GM21825 (cell line): ENCODE results near the gene STK32A.

Source experiments
- ATAC-seq: cut with Tn5 transposase; IDR thresholded peaks from one replicate; pipeline ENCODE4 v1.9.1; 2021; ENCODE audit warnings: mild to moderate bottlenecking, moderate library complexity; ENCODE audit not compliant: unreplicated experiment

STK32A gene

DNA sequence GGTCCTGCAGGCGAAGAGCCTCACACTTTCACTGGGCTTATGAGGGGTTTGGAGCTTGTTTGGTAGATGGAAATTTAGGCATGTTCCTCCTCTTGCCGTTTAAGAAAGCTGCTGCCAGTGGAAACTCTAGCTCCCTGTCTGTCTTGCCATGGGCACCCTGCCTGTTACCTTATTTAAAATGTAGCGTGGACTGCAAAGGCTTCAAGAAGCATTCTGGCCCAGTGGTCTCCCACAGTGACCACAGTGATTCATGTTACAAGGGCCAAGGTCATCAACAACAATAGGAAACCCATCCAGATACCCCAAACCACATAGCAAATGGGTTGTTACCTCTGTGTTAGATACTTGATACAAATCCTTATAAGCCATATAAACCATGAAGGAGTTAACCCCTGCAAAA, 178.4 kb downstream of the STK32A start:
- ATAC-seq = no peak

DNA sequence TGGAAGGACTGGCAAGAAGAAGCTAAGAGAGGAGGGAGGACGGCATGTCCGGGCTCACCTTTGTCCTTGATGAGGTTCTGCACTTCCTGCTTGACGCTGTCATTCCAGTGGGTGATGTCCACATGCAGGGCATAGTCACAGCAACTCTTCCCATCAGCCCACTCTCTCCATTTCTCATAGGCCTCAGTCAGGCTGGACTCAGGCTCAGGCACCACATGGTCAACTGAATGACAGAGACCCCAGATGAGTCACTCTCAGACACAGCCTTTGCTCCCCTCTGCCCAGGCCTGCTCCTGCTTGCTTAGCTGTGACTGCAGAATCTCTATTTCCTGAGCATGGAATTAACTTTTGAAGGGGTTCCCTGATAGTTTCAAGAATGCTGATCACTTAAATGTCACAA, 180.8 kb downstream of the STK32A start:
- ATAC-seq = no peak

DNA sequence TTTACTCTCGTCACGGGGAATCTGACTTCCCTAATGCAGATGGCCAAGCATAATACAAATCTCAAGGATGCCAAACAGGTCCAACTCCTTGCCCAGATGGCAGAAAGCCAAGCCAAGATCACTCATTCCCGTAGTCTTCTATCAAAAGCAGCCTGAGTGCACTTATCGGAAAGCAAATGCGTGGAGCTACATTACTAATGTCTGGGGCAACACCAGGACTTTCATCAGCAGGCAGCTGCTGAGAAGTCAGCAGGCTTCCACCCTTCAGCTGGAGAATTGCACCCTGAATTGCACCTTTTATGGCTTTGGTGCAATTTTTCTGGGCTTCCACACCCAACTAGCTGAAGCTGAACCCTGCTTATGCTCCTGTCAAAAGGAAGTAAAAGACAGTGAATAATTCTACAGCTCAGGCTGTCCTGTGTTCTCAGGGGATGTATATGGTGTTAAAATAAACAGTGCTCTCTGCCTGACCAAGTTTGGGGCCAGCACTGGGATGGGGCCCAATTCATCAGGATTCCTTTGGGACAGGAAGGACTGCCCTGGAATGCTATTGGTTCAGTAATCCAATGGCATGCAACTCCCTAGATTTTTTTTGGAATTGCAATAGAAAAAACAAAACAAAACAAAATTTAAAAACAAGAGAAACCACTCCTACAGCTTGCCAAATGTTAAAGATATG, 182.4 kb downstream of the STK32A start:
- ATAC-seq = no peak

DNA sequence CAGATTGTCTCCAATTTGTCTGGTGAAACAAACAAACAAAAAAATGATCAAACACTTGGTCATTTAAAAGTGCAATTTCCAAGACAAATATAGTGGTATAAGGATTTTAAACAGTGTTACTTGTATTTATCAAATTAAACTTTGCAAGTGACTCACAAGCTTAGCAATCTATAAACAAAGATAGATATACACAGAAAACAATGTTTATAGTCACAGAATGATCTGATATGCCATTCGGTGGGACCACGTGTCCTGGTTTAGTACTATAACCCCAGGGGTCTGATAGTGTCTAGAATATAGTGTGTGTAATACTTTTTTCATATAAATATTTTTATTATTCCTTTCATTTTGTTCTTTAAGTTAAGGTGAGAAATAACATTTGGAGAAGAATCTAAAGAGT, 183.8 kb downstream of the STK32A start:
- no peak for ATAC-seq

DNA sequence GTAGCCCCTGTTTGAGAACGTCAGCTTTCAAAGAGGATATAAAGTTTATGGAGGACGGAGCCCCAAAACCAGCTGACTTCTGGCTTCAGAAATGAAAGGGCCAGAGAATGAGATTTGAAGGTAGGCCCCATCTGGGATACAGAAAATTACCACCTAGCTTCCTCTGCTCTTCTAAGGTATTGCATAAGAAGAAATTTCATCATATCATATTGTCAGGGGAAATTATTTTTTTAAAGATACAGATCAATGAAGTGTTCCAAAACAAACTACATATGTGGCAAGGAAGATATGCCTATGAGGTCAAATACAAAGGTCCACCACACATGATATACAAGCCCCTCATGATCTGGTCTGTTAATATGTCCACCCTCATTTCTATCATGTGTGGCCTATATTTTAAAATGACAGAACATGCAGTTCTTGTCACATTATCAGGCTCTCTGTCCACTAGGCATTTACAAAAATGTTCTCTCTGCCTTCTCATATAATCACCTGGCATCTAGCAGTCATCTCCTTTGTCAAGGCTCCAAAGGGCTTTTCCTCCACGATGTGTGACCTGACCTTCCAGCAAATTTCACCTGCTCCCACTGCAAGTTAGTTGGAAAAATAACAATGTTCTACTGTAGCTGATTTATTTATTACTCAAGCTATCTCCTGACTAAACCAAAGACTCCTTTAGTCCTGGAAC, 192.0 kb downstream of the STK32A start:
- no peak for ATAC-seq

DNA sequence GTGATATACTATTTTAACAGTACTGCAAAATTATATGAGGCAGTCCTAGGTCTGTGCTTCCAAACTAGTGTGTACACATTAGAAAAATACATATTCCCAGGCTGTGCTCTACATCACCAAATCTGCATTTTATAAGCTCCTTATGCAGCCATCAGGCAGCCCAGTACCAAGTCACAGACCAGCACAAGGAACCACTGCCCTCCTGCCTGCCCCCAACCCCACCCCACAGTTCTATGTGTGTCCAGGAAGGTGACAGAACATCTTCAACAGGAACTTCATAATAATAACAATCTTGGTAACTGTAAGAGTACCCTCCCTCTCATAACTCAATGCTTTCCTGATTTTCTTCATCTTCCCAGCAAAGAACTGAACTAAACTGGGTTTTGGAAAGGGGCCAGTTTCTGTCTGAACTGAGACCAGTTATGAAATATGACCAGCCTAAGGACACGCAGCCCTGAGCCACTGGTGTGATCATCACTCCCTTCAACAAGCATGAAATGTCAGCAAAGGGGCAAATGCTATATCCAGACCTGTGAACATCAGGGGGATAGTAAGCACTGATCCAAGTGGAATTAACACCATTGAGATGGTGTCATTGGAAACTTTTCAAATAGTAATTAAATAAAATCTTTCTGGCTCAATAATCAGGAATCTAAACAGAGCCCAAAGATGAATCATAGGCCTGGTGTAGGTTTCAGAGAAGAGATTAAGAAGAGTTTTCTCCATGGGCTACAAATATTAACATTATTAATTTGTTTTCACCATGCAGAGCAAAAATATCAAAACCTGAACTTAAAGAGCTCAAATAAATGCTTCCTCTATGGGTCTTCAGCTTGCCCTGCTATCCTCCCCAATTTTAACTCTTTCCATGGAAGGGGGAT, 192.9 kb downstream of the STK32A start:
- ATAC-seq = no peak

DNA sequence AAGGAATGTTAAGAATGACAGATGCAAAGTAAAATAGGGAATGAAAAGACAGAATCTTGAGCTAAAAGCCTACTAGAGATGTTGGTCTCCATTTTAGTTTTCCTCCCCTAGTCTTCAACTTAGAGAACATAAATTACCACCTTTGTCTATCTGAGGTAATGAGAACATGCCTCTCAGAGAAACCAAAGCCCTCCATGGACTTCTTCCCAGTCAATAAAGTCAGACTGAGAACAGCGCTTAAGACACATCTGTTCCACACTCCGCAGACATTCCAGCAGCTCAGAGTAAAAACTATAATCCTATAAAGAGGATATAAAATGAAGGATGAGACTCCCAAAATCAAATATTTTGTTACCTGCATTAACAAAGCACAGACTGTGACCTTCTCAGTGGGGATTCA, 195.8 kb downstream of the STK32A start:
- no peak for ATAC-seq

DNA sequence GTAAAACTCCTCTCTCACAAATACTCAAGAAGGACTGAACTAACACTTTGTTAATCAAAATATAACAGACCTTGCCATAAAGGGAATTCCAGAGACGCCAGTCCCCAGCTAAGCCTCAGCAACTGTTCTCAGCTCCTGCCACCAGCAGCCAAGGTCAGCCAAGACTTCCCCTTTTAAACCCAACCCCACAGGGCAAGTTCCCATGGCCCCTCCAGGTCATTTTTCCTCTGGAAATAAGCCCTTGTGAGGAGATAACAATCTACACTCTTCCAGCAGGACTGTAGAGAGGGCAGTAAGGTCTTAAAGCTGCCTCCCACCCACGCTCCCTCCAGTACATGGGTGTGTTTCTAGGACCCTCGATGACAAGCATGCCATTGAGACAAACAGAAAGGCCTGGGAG, 196.8 kb downstream of the STK32A start:
- no peak for ATAC-seq

DNA sequence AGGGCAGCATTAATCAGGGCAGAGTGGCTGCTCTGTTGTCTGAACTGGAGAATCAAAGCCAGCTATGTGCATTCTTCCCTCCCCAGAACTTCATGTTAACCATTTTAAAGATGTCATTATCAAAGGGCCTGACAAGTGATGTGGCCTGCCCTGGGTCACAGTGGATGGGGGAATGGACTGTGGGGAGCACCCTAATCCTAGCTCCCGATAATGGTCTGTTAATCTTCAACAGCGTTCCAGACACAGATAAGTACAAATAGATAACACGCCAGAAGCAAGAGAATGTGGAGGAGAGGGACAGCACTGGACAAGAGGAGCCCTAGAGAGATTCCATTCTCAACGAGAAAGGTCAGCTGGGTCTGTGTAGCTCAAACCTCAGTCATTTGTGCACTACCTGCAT, 197.5 kb downstream of the STK32A start:
- ATAC-seq = no peak

DNA sequence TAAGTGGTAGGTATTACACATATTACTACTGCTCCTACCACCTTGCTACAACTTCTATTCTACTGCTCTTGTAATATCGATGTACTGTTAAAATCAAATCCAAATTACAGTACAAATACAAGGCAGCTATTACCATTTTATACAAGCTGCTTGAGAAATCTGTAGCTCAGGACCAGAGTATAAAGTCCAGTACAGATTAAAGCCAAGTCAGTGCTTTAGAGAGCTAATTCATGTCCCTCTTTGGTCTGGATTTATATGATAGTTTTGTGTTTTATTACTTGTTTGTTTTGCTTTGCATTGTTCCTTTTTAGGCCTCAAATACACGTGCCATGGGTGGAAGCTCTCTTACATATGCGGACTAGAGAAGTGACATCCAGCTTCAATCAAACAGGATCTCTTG, 199.2 kb downstream of the STK32A start:
- no peak for ATAC-seq

DNA sequence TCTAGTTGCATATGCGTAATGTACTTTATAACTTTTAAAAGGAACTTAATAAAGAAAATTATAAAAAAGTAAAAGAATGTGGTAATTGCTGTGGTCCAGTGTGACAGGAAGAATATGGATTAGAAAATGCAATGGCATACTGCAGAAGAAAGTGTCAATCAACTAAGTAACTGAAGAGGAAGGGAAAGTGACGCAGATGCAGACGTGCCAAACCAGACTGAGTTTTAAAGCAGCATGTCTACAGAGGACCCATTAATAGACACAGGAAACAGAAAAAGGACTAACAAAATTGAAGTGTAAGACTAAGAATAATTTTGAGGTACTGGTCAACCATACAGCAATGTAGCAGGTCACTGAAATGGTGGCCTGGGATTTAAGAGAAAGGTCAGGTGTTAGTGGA, 201.8 kb downstream of the STK32A start:
- no peak for ATAC-seq

DNA sequence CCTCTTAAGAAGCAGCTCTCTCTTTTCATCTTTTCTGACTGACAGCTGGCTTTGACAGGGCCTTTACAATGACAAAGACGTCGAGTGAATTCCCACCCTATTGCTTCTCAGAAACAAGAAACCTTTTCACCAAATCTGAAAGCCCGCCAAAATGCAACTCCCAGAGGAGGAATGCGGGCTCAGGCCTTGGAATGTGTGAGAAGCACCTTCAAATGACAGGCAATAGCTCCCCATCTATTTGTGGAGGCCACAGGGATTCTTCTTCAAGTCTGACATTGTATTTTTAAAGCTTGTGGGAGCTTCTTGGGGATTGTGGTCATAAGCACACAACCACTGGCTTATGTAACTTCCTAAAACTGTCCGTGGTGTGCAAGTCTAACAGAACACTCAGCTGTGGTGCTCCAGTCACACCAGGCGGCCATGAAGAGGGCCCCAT, 202.4 kb downstream of the STK32A start:
- no peak for ATAC-seq
